ENCODE data around the gene SOX12.

- TF ChIP-seq CTCF (optimal IDR thresholded peaks at IDR 0.05 in 1 of 3, IDR thresholded peaks at IDR 0.05 in 1 of 3, conservative IDR thresholded peaks at IDR 0.05 in 1 of 3; ENCODE audit: extremely low read depth in 1 of 3, insufficient read depth in 2 of 3, low read length in 3 of 3) (no peak), EZH2 (IDR thresholded peaks at IDR 0.05; ENCODE audit: low read length) (no peak)
These were observed 48.5 kb upstream of the SOX12 start for GRCh38 chr20:276620-277495.
